Activated naive CD8-positive, alpha-beta T cell treated with anti-CD3 and anti-CD28 coated beads for 36 hours (primary cell): ENCODE measurements around the gene G6PC2. TPM values are rescaled to one million over a fixed set of nuclear protein-coding genes. Genes with fewer than 3 reads are reported as not detected.
"Not testable (repeated sequence)": the region's sequence is repeated elsewhere in the genome, so short reads cannot be mapped to it uniquely, and the experiment has no call there.

Experiments
- DNase-seq: peaks from one replicate; pipeline ENCODE4 v3.0.0; 2021
- H3K27ac Mint-ChIP-seq: one replicate; pipeline ENCODE4 v1.8.0; 2022; ENCODE audit warnings: mild to moderate bottlenecking, moderate library complexity, mixed read lengths
- H3K27me3 Mint-ChIP-seq: one replicate; pipeline ENCODE4 v1.8.0; 2022; ENCODE audit warnings: mild to moderate bottlenecking, mixed read lengths
- H3K36me3 Mint-ChIP-seq: one replicate; pipeline ENCODE4 v1.8.0; 2021; ENCODE audit warnings: mild to moderate bottlenecking, mixed read lengths
- H3K4me1 Mint-ChIP-seq: one replicate; pipeline ENCODE4 v1.8.0; 2021; ENCODE audit warnings: mixed read lengths
- H3K4me3 Mint-ChIP-seq: one replicate; pipeline ENCODE4 v1.8.0; 2022; ENCODE audit warnings: mild to moderate bottlenecking, moderate library complexity, mixed read lengths
- H3K9me3 Mint-ChIP-seq: one replicate; pipeline ENCODE4 v1.8.0; 2022; ENCODE audit warnings: mixed read lengths
- total RNA-seq, 2 experiments: library from RNA; stranded (reverse); gene quantifications; one replicate each; pipeline ENCODE4 v1.2.3, GENCODE V29; 2021

The G6PC2 gene
- total RNA-seq, 2 experiments from 2014 or later = not detected

GRCh38 chr2:168920504-168921157, 19.5 kb downstream of the G6PC2 start:
- Mint-ChIP-seq H3K9me3 (no peaks in the 10 kb centered on the region), H3K27me3 (peaks cover 24% of the 10 kb centered on the region), H3K27ac (no peak overlapping the region), H3K4me1 (peaks cover 6% of the 10 kb centered on the region), H3K36me3 (no peaks in the 10 kb centered on the region), H3K4me3 (no peak overlapping the region)
- DNase-seq = no peak

- Mint-ChIP-seq H3K4me3 (no peak overlapping the region), H3K9me3 (no peaks in the 10 kb centered on the region), H3K27ac (no peak overlapping the region), H3K27me3 (peaks cover 31% of the 10 kb centered on the region), H3K36me3 (no peaks in the 10 kb centered on the region), H3K4me1 (no peaks in the 10 kb centered on the region)
- DNase-seq = no peak
Observed at GRCh38 chr2:168926621-168927386, 25.7 kb downstream of the G6PC2 start.

- H3K36me3 Mint-ChIP-seq = no peaks in the 10 kb centered on the region
- no peak overlapping the region for H3K4me3 Mint-ChIP-seq
- no peak overlapping the region for H3K27ac Mint-ChIP-seq
- peaks cover 31% of the 10 kb centered on the region for H3K27me3 Mint-ChIP-seq
- H3K9me3 Mint-ChIP-seq = no peaks in the 10 kb centered on the region
- no peak for DNase-seq
- H3K4me1 Mint-ChIP-seq = no peaks in the 10 kb centered on the region
Observed at GRCh38 chr2:168928113-168928831, 27.2 kb downstream of the G6PC2 start.

- Mint-ChIP-seq H3K9me3 (no peaks in the 10 kb centered on the region), H3K27ac (no peak overlapping the region), H3K4me1 (no peaks in the 10 kb centered on the region), H3K4me3 (no peak overlapping the region), H3K36me3 (no peaks in the 10 kb centered on the region), H3K27me3 (peaks cover 26% of the 10 kb centered on the region)
- no peak for DNase-seq
Observed at GRCh38 chr2:168929031-168929430, 27.9 kb downstream of the G6PC2 start.

- no peaks in the 10 kb centered on the region for H3K36me3 Mint-ChIP-seq
- no peak overlapping the region for H3K4me3 Mint-ChIP-seq
- no peak for DNase-seq
- H3K4me1 Mint-ChIP-seq = no peaks in the 10 kb centered on the region
- no peaks in the 10 kb centered on the region for H3K9me3 Mint-ChIP-seq
- H3K27me3 Mint-ChIP-seq = peaks cover 26% of the 10 kb centered on the region
- H3K27ac Mint-ChIP-seq = no peak overlapping the region
Observed at GRCh38 chr2:168930242-168930641, 29.2 kb downstream of the G6PC2 start.

GRCh38 chr2:168932174-168932573, 31.1 kb downstream of the G6PC2 start:
- H3K27me3 Mint-ChIP-seq = peaks cover 17% of the 10 kb centered on the region
- not testable (repeated sequence) for H3K36me3 Mint-ChIP-seq, DNase-seq, H3K4me1 Mint-ChIP-seq, H3K27ac Mint-ChIP-seq, H3K4me3 Mint-ChIP-seq, H3K9me3 Mint-ChIP-seq

- Mint-ChIP-seq H3K4me1 (peaks cover under 1% of the 10 kb centered on the region), H3K27me3 (peaks cover 4% of the 10 kb centered on the region), H3K36me3 (no peaks in the 10 kb centered on the region), H3K27ac (no peak overlapping the region), H3K4me3 (no peak overlapping the region), H3K9me3 (no peaks in the 10 kb centered on the region)
- no peak for DNase-seq
Observed at GRCh38 chr2:168934826-168935225, 33.7 kb downstream of the G6PC2 start.

- Mint-ChIP-seq H3K9me3 (no peaks in the 10 kb centered on the region), H3K36me3 (no peaks in the 10 kb centered on the region), H3K4me1 (peaks cover 1% of the 10 kb centered on the region), H3K27ac (no peak overlapping the region), H3K4me3 (no peak overlapping the region), H3K27me3 (peaks cover 4% of the 10 kb centered on the region)
- DNase-seq = no peak
Observed at GRCh38 chr2:168935810-168936581, 34.9 kb downstream of the G6PC2 start.

- Mint-ChIP-seq H3K4me3 (no peak overlapping the region), H3K4me1 (peaks cover 1% of the 10 kb centered on the region), H3K27me3 (peaks cover 2% of the 10 kb centered on the region), H3K9me3 (no peaks in the 10 kb centered on the region), H3K36me3 (no peaks in the 10 kb centered on the region), H3K27ac (no peak overlapping the region)
- no peak for DNase-seq
Observed at GRCh38 chr2:168939061-168939460, 38.0 kb downstream of the G6PC2 start.

- Mint-ChIP-seq H3K36me3 (no peaks in the 10 kb centered on the region), H3K4me3 (no peak overlapping the region), H3K27ac (no peak overlapping the region), H3K4me1 (peaks cover 1% of the 10 kb centered on the region), H3K9me3 (no peaks in the 10 kb centered on the region), H3K27me3 (peaks cover 7% of the 10 kb centered on the region)
- no peak for DNase-seq
Observed at GRCh38 chr2:168939918-168940317, 38.8 kb downstream of the G6PC2 start.

- no peak overlapping the region for H3K27ac Mint-ChIP-seq
- peaks cover 1% of the 10 kb centered on the region for H3K4me1 Mint-ChIP-seq
- H3K27me3 Mint-ChIP-seq = peaks cover 7% of the 10 kb centered on the region
- no peak overlapping the region for H3K4me3 Mint-ChIP-seq
- no peak for DNase-seq
- no peaks in the 10 kb centered on the region for H3K36me3 Mint-ChIP-seq
- H3K9me3 Mint-ChIP-seq = no peaks in the 10 kb centered on the region
Observed at GRCh38 chr2:168941297-168941696, 40.2 kb downstream of the G6PC2 start.

- H3K9me3 Mint-ChIP-seq = no peaks in the 10 kb centered on the region
- peaks cover 7% of the 10 kb centered on the region for H3K27me3 Mint-ChIP-seq
- H3K36me3 Mint-ChIP-seq = no peaks in the 10 kb centered on the region
- DNase-seq = no peak
- no peak overlapping the region for H3K4me3 Mint-ChIP-seq
- peaks cover 1% of the 10 kb centered on the region for H3K4me1 Mint-ChIP-seq
- H3K27ac Mint-ChIP-seq = no peak overlapping the region
Observed at GRCh38 chr2:168944065-168944464, 43.0 kb downstream of the G6PC2 start.

GRCh38 chr2:168945508-168945907, 44.4 kb downstream of the G6PC2 start:
- DNase-seq = no peak
- no peaks in the 10 kb centered on the region for H3K36me3 Mint-ChIP-seq
- no peaks in the 10 kb centered on the region for H3K4me1 Mint-ChIP-seq
- H3K9me3 Mint-ChIP-seq = peaks cover 3% of the 10 kb centered on the region
- H3K27ac Mint-ChIP-seq = no peak overlapping the region
- H3K27me3 Mint-ChIP-seq = peaks cover 7% of the 10 kb centered on the region
- H3K4me3 Mint-ChIP-seq = no peak overlapping the region

GRCh38 chr2:168948621-168949212, 47.6 kb downstream of the G6PC2 start:
- DNase-seq = no peak
- H3K27me3 Mint-ChIP-seq = peaks cover 7% of the 10 kb centered on the region
- peaks cover 4% of the 10 kb centered on the region for H3K36me3 Mint-ChIP-seq
- no peaks in the 10 kb centered on the region for H3K4me1 Mint-ChIP-seq
- H3K9me3 Mint-ChIP-seq = peaks cover 13% of the 10 kb centered on the region
- no peak overlapping the region for H3K4me3 Mint-ChIP-seq
- H3K27ac Mint-ChIP-seq = no peak overlapping the region
